Measurements from ENCODE around the gene MUC2. TPM values are rescaled to one million over a fixed set of nuclear protein-coding genes. Genes with fewer than 3 reads are reported as not detected.

MUC2 gene
- total RNA-seq = not detected in 2 replicates

GRCh38 chr11:1074244-1075221, at the start of gene MUC2:
Gene MUC2, plus strand, starts transcription at chr11:1074874.

GRCh38 chr11:1036303-1036923, 38.3 kb upstream of the MUC2 start, which contains the start of gene MUC6:
Gene MUC6, minus strand, starts transcription at chr11:1036718. Its CDS starts 63 bp downstream, at chr11:1036655.

Other genes starting within 250 kb of the MUC2 start
- 1.6 and 2.6 TPM in 2 replicates for gene CRACR2B, start 247.0 kb upstream of the MUC2 start, total RNA-seq
- 463 and 552 TPM in 2 replicates for gene CD151, start 241.9 kb upstream of the MUC2 start, total RNA-seq
- 76.4 and 102 TPM in 2 replicates for gene POLR2L, start 232.3 kb upstream of the MUC2 start, total RNA-seq
- gene TSPAN4, start 232.0 kb upstream of the MUC2 start, total RNA-seq = 192 and 199 TPM in 2 replicates
- gene CHID1, start 164.1 kb upstream of the MUC2 start, total RNA-seq = 38.0 and 48.3 TPM in 2 replicates
- gene AP2A2, start 149.0 kb upstream of the MUC2 start, total RNA-seq = 36.5 and 39.1 TPM in 2 replicates
- gene MUC6, start 38.2 kb upstream of the MUC2 start, total RNA-seq = not detected in 2 replicates
- gene MUC5AC, start 83.1 kb downstream of the MUC2 start, total RNA-seq = not detected in 2 replicates
- gene MUC5B, start 148.2 kb downstream of the MUC2 start, total RNA-seq = not detected in 2 replicates
- gene TOLLIP, start 234.8 kb downstream of the MUC2 start, total RNA-seq = 26.6 and 30.2 TPM in 2 replicates